T follicular helper cell (primary cell): ENCODE data around the gene PIR.

Experiments used
- DNase-seq: peaks from one replicate; pipeline ENCODE4 v3.0.0-alpha.2; 2020; ENCODE audit warnings: low read depth
- total RNA-seq, 2 experiments: gene quantifications; one replicate each; lab custom pipeline; 2026; lab: John Stamatoyannopoulos, UW

The PIR gene
- 0.18 to 1.7 reads per million in 2 experiments for total RNA-seq

GRCh38 chrX:15493118-15493962 is at the start of gene PIR:
Gene PIR, minus strand, starts transcription at chrX:15493333. Its CDS starts 2,076 bp downstream, at chrX:15491257.
- DNase-seq = peak; percentile 6

- no peak for DNase-seq
Observed at GRCh38 chrX:15530318-15530717, 37.2 kb upstream of the PIR start.

DNA sequence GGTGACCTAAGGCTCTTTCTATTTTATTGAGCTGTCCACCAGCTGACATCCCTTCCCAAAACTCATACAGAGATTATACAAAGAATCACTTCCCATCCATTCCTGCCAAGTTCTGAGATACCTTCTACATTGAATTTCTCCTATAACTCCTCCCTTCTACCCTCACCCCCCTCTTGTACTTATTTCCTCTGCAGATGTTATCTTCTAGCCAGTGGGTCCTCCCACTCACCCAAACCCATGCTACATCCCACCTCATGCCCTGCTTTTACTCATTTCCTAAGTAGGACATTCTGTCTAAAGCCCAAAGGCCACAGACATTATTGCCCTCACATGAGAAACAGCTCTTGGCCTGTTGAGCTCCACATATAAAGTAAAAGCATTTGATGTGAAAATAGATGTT is 36.0 kb upstream of the PIR start:
- DNase-seq = no peak

- no peak for DNase-seq
Observed at GRCh38 chrX:15525664-15526416, 32.7 kb upstream of the PIR start.

DNA sequence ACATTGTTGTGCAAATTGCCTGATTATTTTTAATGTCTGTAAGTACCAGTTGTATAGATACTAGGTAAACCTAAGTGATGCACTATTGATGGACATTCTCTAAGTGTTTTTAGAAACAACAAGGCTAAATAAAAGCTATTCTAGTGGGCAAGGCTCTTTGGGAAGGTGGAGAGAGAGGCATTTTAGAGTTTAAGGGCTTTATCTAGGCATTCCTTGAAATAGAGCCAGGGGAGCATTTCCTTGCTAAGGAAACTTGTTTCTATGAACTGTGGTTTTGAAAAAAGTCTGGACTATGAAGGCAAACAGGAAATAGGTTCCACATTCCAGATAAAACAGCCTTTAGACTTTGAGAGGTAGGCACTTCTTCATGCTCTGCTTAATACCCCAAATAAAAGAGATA is 31.3 kb upstream of the PIR start:
- DNase-seq = no peak

- no peak for DNase-seq
Observed at GRCh38 chrX:15523088-15523487, 30.0 kb upstream of the PIR start.

- no peak for DNase-seq
Observed at GRCh38 chrX:15522464-15522863, 29.3 kb upstream of the PIR start.

DNA sequence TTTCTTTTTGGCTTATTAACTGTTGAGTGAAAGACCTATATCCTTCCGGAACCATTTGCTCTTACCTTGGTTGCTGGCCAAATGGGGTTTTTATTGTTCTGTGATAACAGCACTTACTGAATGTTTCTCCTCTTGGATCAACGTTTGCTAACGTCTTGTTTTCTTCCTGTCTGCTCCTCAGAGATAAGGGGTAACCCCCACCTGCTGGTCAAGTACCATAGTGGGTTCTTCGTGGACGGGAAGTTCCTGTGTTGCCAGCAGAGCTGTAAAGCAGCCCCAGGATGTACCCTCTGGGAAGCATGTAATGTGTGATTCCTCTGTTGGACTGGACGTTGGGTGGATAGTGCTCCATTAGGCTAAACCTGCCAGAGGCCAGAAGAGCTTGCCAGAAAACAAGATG is 22.8 kb upstream of the PIR start:
- no peak for DNase-seq

DNA sequence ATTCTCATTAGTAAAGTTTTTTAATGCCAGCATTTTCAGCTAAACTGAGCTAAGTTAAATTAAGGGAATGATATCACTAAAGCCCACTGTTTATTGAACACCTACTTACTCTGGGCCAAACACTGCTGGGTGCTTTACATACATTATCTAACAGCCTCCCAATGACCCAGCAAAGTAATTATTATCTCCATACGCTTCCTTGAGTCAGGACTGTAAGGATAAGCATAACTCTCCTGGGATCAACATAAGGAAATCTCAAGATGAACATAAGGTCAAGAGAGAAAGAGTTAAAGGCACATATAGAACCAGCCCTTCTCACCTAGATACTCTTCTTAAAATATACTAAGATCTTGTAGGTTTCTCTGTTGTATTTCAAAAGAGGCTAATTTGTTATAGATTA is 21.1 kb upstream of the PIR start:
- no peak for DNase-seq

DNA sequence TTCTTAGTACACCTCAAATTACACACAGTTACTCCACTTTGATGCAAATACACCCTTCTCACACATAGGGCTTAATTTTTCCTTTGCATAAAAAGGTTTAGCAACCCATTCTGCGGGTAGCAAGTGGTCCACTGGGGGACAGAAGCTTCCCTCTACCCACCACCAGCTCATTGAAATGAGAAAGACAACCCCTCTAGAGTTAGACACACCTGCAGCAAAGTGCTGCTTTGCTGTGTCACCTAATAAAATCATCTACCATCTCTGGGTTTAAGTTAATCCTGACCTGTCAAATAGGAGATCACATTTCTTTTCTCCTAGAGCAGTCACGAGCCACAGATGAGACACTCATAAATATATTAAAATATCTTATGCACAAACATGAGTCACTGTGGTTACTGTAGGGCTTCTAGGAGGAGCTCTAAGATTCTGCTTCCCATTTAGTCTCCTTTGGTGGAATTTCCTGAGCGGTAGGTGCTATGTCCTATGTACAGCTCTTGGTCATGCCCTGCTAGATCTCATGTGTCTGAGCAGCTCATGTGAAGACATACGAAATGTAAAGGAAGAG is 19.4 kb upstream of the PIR start:
- no peak for DNase-seq

DNA sequence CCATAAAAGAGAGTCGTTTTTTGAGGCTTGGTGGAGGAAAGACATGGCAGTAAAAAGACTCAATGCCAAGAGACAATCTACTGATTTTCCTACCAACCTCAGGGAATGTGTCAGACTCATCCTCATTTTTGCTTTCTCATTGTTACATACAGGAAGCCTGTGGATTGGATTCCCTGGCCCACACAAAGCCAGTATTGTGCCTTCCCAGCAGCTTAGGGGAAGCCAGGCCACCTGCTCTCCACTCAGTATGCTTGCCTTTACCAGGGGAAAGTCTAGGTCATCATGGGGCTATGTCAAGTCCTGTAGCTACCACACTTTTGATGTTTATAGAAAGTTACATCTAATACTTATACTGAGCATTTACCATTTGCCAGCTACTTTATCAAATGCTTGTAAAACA is 18.4 kb upstream of the PIR start:
- no peak for DNase-seq

DNA sequence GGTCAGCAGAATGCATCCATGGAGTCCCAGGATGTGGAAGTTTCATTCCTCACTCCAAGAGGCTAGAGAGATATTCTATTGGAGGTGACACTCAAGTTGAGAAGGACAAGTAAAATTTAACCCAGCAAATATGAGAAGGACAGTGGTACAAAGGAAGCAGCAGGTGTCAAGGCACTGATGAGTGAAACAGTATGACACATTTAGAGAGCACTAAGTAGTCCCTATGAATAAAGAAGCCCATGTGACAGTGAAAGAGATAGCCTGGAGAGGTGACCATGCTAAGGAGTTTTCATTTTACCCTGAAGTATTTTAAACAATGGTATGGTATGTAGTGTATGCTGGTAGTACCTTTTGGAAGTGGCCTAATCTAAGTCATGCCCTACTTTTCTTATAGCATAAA is 16.7 kb upstream of the PIR start:
- no peak for DNase-seq

DNA sequence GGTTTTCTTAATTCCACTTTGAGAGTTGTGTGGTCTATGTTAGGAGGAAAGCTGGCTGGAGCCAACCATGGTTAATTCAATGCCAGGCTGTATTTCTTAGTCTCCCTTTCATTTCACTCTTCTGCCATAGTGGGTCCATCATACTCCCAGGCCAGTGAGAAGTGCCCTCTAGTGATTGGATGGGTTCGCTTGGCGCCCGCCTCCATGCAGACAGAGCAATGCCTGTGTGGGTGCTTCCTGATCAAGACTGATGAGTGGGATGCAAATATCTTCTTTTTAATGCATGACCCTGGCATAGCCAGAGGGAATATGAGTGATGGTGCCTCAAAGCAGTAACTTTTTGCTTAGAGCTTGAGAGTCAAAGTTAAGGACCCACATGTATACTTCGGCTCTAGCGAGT is 13.9 kb upstream of the PIR start:
- DNase-seq = no peak

- DNase-seq = no peak
Observed at GRCh38 chrX:15505101-15505500, 12.0 kb upstream of the PIR start.

DNA sequence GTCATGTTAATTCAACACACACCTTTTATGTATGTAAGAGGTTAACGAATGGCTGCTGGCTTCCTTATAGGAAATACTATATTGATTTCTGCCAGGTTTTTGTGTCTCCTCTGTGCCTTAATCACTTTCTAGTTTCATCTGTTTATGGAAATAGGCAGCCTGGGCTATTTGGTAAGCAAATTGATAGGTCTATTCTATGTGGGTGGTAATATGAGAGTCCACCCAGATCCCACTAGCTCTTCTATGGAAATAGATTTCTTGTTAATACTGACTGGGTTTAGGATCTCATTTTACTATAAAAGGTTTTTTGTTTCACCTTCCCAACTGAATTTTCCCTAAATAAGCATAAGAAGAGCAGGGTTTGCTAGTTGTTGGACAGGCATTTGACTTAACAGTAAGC is 11.5 kb upstream of the PIR start:
- no peak for DNase-seq

DNA sequence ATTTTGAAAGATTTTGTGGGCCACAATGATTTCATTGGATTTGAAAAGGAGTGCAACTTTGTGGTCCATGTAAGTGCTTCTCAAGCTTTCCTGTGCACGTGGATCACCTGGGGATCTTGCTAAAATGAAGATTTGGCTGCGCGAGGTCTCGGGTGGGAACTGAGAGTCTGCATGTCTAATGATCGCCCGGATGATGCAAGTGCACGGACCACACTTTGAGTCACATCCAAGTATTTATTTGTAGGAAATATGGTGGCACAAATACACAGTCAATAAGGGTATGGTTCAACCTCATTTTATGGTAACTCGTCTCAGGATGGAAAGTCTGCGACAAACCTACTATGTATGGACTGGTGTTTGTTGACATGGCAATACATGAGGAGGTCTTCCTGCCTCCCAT is 8.4 kb upstream of the PIR start:
- DNase-seq = no peak

- no peak for DNase-seq
Observed at GRCh38 chrX:15500497-15500966, 7.4 kb upstream of the PIR start, which contains the start of gene BMX. Gene BMX, plus strand, starts transcription at chrX:15500807. Its CDS starts 7,547 bp downstream, at chrX:15508354.

DNA sequence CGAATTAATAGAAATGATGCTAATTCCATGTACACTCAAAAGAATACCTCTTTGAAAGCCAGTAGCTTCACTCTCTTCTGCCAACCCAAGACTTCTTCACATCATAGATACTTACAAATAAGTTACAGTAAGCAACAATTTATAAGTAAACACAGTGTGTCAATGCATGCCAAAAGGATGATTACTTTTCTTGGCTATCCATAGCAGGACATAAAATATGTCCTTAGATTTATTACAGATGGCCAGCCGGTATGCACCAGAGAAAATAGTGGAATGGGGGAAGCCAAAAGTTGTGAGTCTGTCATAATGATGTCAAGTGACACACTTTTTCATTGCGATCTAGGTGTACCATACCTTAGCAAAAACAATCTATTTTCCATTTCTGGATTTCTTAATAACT is 6.8 kb upstream of the PIR start:
- DNase-seq = no peak

GRCh38 chrX:15498741-15499140 is 5.6 kb upstream of the PIR start:
- no peak for DNase-seq

GRCh38 chrX:15497865-15498264 is 4.7 kb upstream of the PIR start:
- DNase-seq = peak; percentile 31

GRCh38 chrX:15496824-15497223 is 3.7 kb upstream of the PIR start:
- no peak for DNase-seq

GRCh38 chrX:15495801-15496200 is 2.7 kb upstream of the PIR start:
- DNase-seq = no peak

GRCh38 chrX:15492469-15492868 is 664 bp downstream of the PIR start:
- DNase-seq = no peak
